Activated naive CD8-positive, alpha-beta T cell treated with anti-CD3 and anti-CD28 coated beads for 36 hours (primary cell): Measurements from ENCODE around the gene PBX3. TPM values are rescaled to one million over a fixed set of nuclear protein-coding genes. Genes with fewer than 3 reads are reported as not detected.
A peak's percentile ranks its signal among the peaks of the same experiment; 100 is the strongest.

Source experiments
- DNase-seq: peaks from one replicate; pipeline ENCODE4 v3.0.0; 2021
- H3K27ac Mint-ChIP-seq: one replicate; pipeline ENCODE4 v1.8.0; 2022; ENCODE audit warnings: mild to moderate bottlenecking, moderate library complexity, mixed read lengths
- H3K27me3 Mint-ChIP-seq: one replicate; pipeline ENCODE4 v1.8.0; 2022; ENCODE audit warnings: mild to moderate bottlenecking, mixed read lengths
- H3K36me3 Mint-ChIP-seq: one replicate; pipeline ENCODE4 v1.8.0; 2021; ENCODE audit warnings: mild to moderate bottlenecking, mixed read lengths
- H3K4me1 Mint-ChIP-seq: one replicate; pipeline ENCODE4 v1.8.0; 2021; ENCODE audit warnings: mixed read lengths
- H3K4me3 Mint-ChIP-seq: one replicate; pipeline ENCODE4 v1.8.0; 2022; ENCODE audit warnings: mild to moderate bottlenecking, moderate library complexity, mixed read lengths
- H3K9me3 Mint-ChIP-seq: one replicate; pipeline ENCODE4 v1.8.0; 2022; ENCODE audit warnings: mixed read lengths
- total RNA-seq, 2 experiments: library from RNA; stranded (reverse); gene quantifications; one replicate each; pipeline ENCODE4 v1.2.3, GENCODE V29; 2021

The PBX3 gene
- total RNA-seq, 2 experiments from 2014 or later: 14.6 to 14.9 TPM

- no peaks in the 10 kb centered on the region for H3K9me3 Mint-ChIP-seq
- peaks cover 16% of the 10 kb centered on the region for H3K4me1 Mint-ChIP-seq
- peaks cover 4% of the 10 kb centered on the region for H3K36me3 Mint-ChIP-seq
- DNase-seq: no peak
- H3K27ac Mint-ChIP-seq: no peak overlapping the region
- H3K27me3 Mint-ChIP-seq: peaks cover 26% of the 10 kb centered on the region
- no peak overlapping the region for H3K4me3 Mint-ChIP-seq
Measured at GRCh38 chr9:125744616-125745015, 2.6 kb upstream of the PBX3 start.

DNA sequence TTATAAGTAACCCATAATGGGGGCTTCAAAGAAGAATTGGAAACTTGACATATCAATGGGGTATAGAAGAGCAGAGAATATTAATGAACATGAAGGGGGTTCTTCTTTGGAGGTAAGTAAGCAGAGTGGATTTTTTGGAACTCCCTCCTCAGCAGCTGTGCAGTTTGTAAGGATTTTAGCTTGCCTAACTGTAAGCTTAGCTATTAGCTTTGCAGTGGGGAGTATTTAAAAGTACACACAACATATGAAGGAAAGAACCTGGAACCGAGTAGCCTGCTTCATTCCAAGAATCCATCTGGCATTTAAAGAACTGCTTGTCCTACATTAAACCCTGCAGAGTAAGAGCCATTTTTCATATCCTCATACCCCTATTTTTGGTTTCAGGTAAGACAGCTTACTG lies 2.2 kb upstream of the PBX3 start:
- DNase-seq: no peak
- H3K27me3 Mint-ChIP-seq: peaks cover 26% of the 10 kb centered on the region
- H3K4me3 Mint-ChIP-seq: no peak overlapping the region
- no peaks in the 10 kb centered on the region for H3K9me3 Mint-ChIP-seq
- H3K36me3 Mint-ChIP-seq: peaks cover 4% of the 10 kb centered on the region
- no peak overlapping the region for H3K27ac Mint-ChIP-seq
- H3K4me1 Mint-ChIP-seq: peaks cover 19% of the 10 kb centered on the region

GRCh38 chr9:125745682-125746016 lies 1.5 kb upstream of the PBX3 start:
- H3K4me3 Mint-ChIP-seq: peak overlapping the region; percentile 85
- H3K27me3 Mint-ChIP-seq: peaks cover 26% of the 10 kb centered on the region
- H3K4me1 Mint-ChIP-seq: peaks cover 22% of the 10 kb centered on the region
- no peaks in the 10 kb centered on the region for H3K9me3 Mint-ChIP-seq
- H3K36me3 Mint-ChIP-seq: peaks cover 6% of the 10 kb centered on the region
- no peak for DNase-seq
- H3K27ac Mint-ChIP-seq: no peak overlapping the region

DNA sequence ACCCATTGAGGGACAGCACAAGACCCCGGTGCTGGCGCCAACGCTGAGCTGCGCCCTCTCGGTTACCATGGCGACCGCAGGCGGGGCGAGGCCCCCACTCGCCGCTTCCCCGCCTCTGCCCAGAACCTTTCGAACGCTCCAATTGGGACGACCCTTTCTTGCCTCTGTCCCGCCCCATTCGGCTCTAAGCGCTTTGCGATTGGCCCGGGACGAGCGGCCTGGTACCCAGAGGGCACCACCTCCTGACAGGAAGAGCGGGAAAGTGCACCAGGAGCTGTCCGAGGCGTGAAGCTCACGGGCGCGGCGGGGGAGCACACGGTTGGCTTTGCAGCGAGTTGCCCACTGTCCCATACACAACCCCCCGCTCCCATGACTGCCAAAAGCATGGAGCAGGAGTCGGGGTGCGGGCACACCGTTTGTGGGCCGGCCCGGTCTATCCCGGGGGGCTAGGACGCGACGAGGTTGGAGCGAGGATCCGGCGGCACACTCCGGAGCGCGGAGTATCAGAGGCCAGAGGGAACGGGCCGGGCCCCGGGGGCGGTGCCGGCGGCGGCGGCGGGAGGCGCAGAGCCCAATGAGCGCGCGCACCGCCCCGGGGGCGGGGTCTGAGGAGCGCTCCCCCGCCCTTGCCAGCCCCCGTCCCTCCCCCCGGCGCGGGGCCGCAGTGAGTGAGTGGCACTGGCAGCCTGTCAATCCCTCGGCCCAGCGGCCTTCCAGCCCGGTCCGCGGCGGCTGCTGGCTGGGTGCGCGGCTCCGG lies 978 bp upstream of the PBX3 start:
- Mint-ChIP-seq H3K27me3 (peaks cover 26% of the 10 kb centered on the region), H3K36me3 (peaks cover 8% of the 10 kb centered on the region), H3K27ac (peak overlapping the region; percentile 92), H3K9me3 (no peaks in the 10 kb centered on the region), H3K4me1 (peaks cover 25% of the 10 kb centered on the region), H3K4me3 (peak overlapping the region; percentile 85)
- DNase-seq: peak; percentile 96

- Mint-ChIP-seq H3K27me3 (peaks cover 21% of the 10 kb centered on the region), H3K9me3 (no peaks in the 10 kb centered on the region), H3K4me3 (no peak overlapping the region), H3K27ac (no peak overlapping the region), H3K4me1 (peaks cover 25% of the 10 kb centered on the region), H3K36me3 (peaks cover 8% of the 10 kb centered on the region)
- no peak for DNase-seq
Measured at GRCh38 chr9:125746774-125747052, 460 bp upstream of the PBX3 start.

GRCh38 chr9:125747765-125748445 lies 732 bp downstream of the PBX3 start:
- Mint-ChIP-seq H3K27me3 (peaks cover 21% of the 10 kb centered on the region), H3K27ac (peak overlapping the region; percentile 76), H3K9me3 (no peaks in the 10 kb centered on the region), H3K4me3 (peak overlapping the region; percentile 87), H3K36me3 (peaks cover 10% of the 10 kb centered on the region), H3K4me1 (peaks cover 31% of the 10 kb centered on the region)
- DNase-seq: peak; percentile 36

GRCh38 chr9:125748446-125749099 lies 1.4 kb downstream of the PBX3 start:
- Mint-ChIP-seq H3K4me1 (peaks cover 30% of the 10 kb centered on the region), H3K27ac (peak overlapping the region; percentile 76), H3K4me3 (peak overlapping the region; percentile 87), H3K27me3 (peaks cover 18% of the 10 kb centered on the region), H3K9me3 (no peaks in the 10 kb centered on the region), H3K36me3 (peaks cover 10% of the 10 kb centered on the region)
- no peak for DNase-seq

DNA sequence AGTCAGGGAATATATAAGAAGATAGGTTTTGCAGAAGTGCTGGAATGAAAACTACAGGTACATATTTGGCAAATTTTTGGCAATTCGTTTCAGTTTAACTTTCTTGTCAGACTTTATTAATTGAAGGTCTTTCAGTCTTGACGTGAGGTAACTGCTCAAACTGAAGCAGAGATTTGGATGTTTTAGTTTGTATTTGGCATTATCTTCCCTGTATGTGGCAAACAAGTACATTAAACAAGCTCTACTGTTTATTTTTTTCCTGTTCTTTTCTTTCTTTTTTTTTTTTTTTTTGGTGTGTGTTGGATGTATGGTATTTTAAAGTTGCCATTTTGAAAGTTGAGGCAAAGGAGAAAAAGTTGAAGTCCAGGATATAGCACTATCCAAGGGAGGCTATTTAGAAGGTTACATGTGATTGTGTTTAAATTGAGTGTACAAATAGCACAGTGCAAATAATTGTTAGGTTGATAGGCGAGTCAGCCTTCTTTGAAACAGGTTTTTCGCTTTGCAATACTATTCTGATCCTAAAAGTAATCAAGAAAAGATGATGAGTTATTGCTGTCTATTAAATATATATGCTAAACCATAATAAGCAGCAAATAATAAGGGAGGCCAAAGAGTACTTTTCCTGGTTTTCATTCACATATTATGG lies 2.2 kb downstream of the PBX3 start:
- peaks cover 10% of the 10 kb centered on the region for H3K36me3 Mint-ChIP-seq
- no peak overlapping the region for H3K27ac Mint-ChIP-seq
- peak overlapping the region; percentile 53 for H3K4me3 Mint-ChIP-seq
- no peaks in the 10 kb centered on the region for H3K9me3 Mint-ChIP-seq
- H3K4me1 Mint-ChIP-seq: peaks cover 29% of the 10 kb centered on the region
- H3K27me3 Mint-ChIP-seq: peaks cover 13% of the 10 kb centered on the region
- DNase-seq: no peak

GRCh38 chr9:125749951-125750626 lies 2.9 kb downstream of the PBX3 start:
- H3K27me3 Mint-ChIP-seq: peaks cover 6% of the 10 kb centered on the region
- no peak for DNase-seq
- H3K4me3 Mint-ChIP-seq: no peak overlapping the region
- peaks cover 29% of the 10 kb centered on the region for H3K4me1 Mint-ChIP-seq
- no peak overlapping the region for H3K27ac Mint-ChIP-seq
- no peaks in the 10 kb centered on the region for H3K9me3 Mint-ChIP-seq
- H3K36me3 Mint-ChIP-seq: peaks cover 10% of the 10 kb centered on the region

DNA sequence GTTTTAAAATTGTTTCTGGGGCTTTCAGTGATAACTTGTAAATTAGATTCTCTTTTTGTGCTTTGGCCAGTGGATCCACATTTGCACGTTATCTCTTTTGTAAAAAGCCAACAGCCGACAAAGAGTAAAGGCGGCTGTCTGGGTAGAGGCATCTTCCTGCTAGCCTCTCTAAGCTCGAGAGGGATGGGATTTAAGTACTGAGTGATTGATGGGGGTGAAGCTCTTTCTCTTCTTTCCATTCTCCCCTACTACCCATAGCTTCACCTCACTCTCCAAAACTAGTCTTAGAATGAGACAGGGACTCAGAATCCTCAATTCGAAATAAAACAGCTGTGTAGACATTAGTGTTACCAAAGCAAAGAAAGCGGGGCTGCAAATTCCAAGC lies 3.4 kb downstream of the PBX3 start:
- Mint-ChIP-seq H3K36me3 (peaks cover 10% of the 10 kb centered on the region), H3K9me3 (no peaks in the 10 kb centered on the region), H3K27ac (no peak overlapping the region), H3K4me3 (no peak overlapping the region), H3K27me3 (peaks cover 1% of the 10 kb centered on the region), H3K4me1 (peaks cover 28% of the 10 kb centered on the region)
- no peak for DNase-seq

- H3K4me1 Mint-ChIP-seq: peaks cover 27% of the 10 kb centered on the region
- no peak overlapping the region for H3K27ac Mint-ChIP-seq
- DNase-seq: no peak
- H3K4me3 Mint-ChIP-seq: no peak overlapping the region
- H3K27me3 Mint-ChIP-seq: no peaks in the 10 kb centered on the region
- no peaks in the 10 kb centered on the region for H3K9me3 Mint-ChIP-seq
- peaks cover 14% of the 10 kb centered on the region for H3K36me3 Mint-ChIP-seq
Measured at GRCh38 chr9:125752070-125752628, 5.0 kb downstream of the PBX3 start.

GRCh38 chr9:125754096-125754495 lies 6.9 kb downstream of the PBX3 start:
- Mint-ChIP-seq H3K27me3 (no peaks in the 10 kb centered on the region), H3K36me3 (peaks cover 14% of the 10 kb centered on the region), H3K27ac (no peak overlapping the region), H3K9me3 (no peaks in the 10 kb centered on the region), H3K4me1 (peaks cover 35% of the 10 kb centered on the region), H3K4me3 (no peak overlapping the region)
- DNase-seq: no peak

DNA sequence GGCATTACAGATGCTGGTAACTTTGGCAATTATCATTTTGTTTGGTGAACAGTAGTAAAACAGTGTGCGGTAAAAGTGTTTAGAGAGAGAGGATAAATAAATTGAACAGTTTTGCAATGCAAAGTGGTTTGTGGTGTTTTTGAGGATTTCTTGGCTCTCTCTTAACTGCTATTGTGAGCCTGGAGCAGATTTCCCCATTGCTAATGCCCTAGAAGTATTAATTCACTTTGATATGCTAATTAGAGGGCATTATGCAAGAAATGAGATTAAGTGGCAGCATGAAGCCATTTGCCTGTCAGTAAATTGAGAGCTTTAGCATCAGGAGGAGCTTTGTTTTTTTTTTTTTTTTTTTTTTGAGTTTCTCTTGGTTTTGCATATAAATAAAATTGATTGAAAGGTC lies 8.2 kb downstream of the PBX3 start:
- peaks cover 37% of the 10 kb centered on the region for H3K4me1 Mint-ChIP-seq
- H3K9me3 Mint-ChIP-seq: no peaks in the 10 kb centered on the region
- H3K27me3 Mint-ChIP-seq: no peaks in the 10 kb centered on the region
- H3K27ac Mint-ChIP-seq: no peak overlapping the region
- H3K36me3 Mint-ChIP-seq: peaks cover 10% of the 10 kb centered on the region
- no peak overlapping the region for H3K4me3 Mint-ChIP-seq
- no peak for DNase-seq

DNA sequence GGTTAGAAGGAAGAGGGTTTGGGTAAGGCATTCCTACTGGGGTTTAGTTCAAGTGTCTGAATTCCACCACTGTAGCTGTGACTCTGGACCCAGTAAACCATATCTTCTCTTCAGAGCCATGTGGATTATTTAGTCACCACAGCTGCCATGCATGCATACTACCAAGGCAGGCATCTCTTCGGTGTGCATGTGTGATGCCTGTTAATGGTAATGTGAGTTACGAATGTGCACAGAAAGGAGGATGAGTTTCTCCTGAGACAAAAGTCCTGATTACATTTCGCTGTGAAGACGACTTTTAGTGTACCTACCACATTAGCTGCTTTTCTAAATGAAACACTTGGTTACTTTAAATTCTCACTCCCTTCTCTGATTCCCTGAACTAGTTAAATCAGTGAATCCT lies 9.3 kb downstream of the PBX3 start:
- no peak for DNase-seq
- no peaks in the 10 kb centered on the region for H3K9me3 Mint-ChIP-seq
- no peak overlapping the region for H3K27ac Mint-ChIP-seq
- no peak overlapping the region for H3K4me3 Mint-ChIP-seq
- peaks cover 33% of the 10 kb centered on the region for H3K4me1 Mint-ChIP-seq
- H3K36me3 Mint-ChIP-seq: peaks cover 7% of the 10 kb centered on the region
- H3K27me3 Mint-ChIP-seq: no peaks in the 10 kb centered on the region

DNA sequence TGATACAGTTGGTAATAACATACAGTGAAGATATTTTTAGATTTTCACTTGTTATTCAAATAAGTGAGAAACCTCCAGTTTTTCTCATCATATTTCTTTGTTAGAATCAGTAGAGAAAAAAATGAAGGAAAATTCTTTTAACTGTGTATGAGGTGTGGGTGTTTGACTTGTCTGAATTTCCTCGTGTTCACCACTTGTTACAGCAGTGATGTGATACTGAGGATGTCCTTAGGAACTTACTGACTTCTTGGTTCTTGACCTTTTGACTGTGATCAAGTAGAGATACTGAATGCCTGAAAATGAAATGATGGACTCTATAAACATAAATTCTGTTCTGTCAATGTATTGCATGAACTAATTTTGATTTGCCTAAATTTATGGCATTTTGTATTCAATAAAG lies 10.7 kb downstream of the PBX3 start:
- Mint-ChIP-seq H3K27me3 (no peaks in the 10 kb centered on the region), H3K4me1 (peaks cover 26% of the 10 kb centered on the region), H3K27ac (no peak overlapping the region), H3K36me3 (peaks cover 5% of the 10 kb centered on the region), H3K4me3 (no peak overlapping the region), H3K9me3 (no peaks in the 10 kb centered on the region)
- no peak for DNase-seq
